ENCODE measurements around the gene BTG3.

Gene BTG3

GRCh38 chr21:17613242-17613676, 558 bp upstream of the BTG3 start:
- TF ChIP-seq, protein P1, sequence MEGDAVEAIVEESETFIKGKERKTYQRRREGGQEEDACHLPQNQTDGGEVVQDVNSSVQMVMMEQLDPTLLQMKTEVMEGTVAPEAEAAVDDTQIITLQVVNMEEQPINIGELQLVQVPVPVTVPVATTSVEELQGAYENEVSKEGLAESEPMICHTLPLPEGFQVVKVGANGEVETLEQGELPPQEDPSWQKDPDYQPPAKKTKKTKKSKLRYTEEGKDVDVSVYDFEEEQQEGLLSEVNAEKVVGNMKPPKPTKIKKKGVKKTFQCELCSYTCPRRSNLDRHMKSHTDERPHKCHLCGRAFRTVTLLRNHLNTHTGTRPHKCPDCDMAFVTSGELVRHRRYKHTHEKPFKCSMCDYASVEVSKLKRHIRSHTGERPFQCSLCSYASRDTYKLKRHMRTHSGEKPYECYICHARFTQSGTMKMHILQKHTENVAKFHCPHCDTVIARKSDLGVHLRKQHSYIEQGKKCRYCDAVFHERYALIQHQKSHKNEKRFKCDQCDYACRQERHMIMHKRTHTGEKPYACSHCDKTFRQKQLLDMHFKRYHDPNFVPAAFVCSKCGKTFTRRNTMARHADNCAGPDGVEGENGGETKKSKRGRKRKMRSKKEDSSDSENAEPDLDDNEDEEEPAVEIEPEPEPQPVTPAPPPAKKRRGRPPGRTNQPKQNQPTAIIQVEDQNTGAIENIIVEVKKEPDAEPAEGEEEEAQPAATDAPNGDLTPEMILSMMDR (IDR thresholded peaks at IDR 0.05; ENCODE audit: low read depth, low read length, missing control alignments): no peak
- peak overlapping the region; percentile 92 for H3K4me3 ChIP-seq (ENCODE audit: low read depth, low read length)
- in situ Hi-C loops (cut with HindIII; ENCODE audit: low sequenced_read_pairs): no loop called here
- no peak for DNase-seq (ENCODE audit: low read depth)

DNA sequence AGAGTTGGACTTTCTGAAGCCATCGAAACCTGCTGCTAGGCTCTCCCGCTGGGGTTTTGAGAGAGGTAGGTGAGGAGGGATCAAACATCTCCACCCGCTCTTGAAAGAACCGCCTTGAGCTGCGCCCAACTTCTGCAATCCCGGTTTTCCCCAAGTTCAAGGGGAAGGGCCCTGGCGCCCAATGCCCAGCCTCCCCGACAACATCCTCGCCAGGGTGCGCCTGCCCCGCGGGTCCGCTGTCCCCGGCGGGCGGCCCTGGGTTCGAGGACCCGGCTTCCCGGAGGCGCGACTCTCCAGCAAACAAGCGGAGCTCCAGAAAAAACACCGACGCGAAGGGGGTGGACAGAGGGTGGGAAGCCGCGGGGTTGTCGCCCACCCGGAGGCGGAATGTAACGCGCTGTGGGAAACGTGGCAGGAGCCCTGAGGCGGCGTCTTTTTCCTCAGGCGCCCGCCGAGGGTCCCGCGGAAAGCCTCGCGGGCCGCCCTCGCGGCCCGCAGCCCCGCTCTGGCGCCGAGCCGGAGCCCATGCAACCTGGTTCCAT, 607 bp downstream of the BTG3 start:
- TF ChIP-seq, protein P1 (IDR thresholded peaks at IDR 0.05; ENCODE audit: low read depth, low read length, missing control alignments): no peak
- in situ Hi-C loops (cut with HindIII; ENCODE audit: low sequenced_read_pairs): no loop called here
- H3K4me3 ChIP-seq (ENCODE audit: low read depth, low read length): peak overlapping the region; percentile 92
- no peak for DNase-seq (ENCODE audit: low read depth)

GRCh38 chr21:17611414-17612022, 1.2 kb downstream of the BTG3 start:
- TF ChIP-seq, protein P1 (IDR thresholded peaks at IDR 0.05; ENCODE audit: low read depth, low read length, missing control alignments): no peak
- peak; percentile 85 for DNase-seq (ENCODE audit: low read depth)
- in situ Hi-C loops (cut with HindIII; ENCODE audit: low sequenced_read_pairs): no loop called here
- peak overlapping the region; percentile 92 for H3K4me3 ChIP-seq (ENCODE audit: low read depth, low read length)

DNA sequence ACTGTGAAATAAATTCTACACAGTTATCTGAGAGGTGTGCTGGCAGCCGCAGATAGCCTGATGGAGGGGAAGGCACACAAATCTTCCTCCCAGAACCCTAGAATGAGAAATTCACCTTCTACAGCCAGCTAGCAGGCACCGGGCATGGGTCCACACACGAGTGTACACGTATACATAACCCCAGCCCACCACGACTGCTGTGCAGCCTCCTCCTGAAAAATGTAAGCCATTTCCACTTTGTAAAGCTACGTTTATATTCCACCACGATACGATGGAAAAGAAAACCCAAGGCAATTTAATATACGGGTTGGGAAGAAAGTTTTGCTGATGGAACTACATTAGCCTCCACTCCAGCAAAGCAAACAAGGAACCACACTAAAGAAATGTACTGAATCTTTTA, 1.8 kb downstream of the BTG3 start:
- in situ Hi-C loops (cut with HindIII; ENCODE audit: low sequenced_read_pairs): no loop called here
- H3K4me3 ChIP-seq (ENCODE audit: low read depth, low read length): peak overlapping the region; percentile 92
- no peak for DNase-seq (ENCODE audit: low read depth)
- TF ChIP-seq, protein P1 (IDR thresholded peaks at IDR 0.05; ENCODE audit: low read depth, low read length, missing control alignments): no peak

DNA sequence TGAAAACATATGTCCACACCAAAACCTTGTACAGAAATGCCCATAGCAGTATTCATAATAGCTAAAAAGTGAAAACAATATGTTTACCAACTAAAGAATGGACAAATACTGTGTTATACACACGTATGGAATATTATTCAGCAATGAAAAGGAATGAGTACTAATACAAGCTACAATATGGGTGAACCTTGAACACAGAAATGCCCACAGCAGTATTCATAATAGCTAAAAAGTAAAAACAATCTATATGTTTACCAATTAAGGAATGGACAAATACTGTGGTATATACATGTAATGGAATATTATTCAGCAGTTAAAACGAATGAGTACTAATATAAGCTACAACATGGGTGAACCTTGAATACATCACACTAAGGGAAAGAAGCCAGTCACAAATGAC, 3.0 kb downstream of the BTG3 start:
- TF ChIP-seq, protein P1 (IDR thresholded peaks at IDR 0.05; ENCODE audit: low read depth, low read length, missing control alignments): no peak
- no peak for DNase-seq (ENCODE audit: low read depth)
- in situ Hi-C loops (cut with HindIII; ENCODE audit: low sequenced_read_pairs): no loop called here
- H3K4me3 ChIP-seq (ENCODE audit: low read depth, low read length): no peak overlapping the region

- in situ Hi-C loops (cut with HindIII; ENCODE audit: low sequenced_read_pairs): no loop called here
- no peak for DNase-seq (ENCODE audit: low read depth)
- no peak overlapping the region for H3K4me3 ChIP-seq (ENCODE audit: low read depth, low read length)
- TF ChIP-seq, protein P1 (IDR thresholded peaks at IDR 0.05; ENCODE audit: low read depth, low read length, missing control alignments): no peak
Observed at GRCh38 chr21:17607684-17608083, 5.0 kb downstream of the BTG3 start.

Data from astrocyte of the cerebellum (primary cell).